Nephron (organoid): ENCODE measurements around the gene ABCC11.

Experiments used
- H3K27ac Mint-ChIP-seq, 3 experiments: 2 replicates each; pipeline ENCODE4 v1.8.0; 2020; ENCODE audit warnings: mixed read lengths in 3 of 3, mild to moderate bottlenecking in 2 of 3, moderate library complexity in 1 of 3
- H3K27me3 Mint-ChIP-seq: 2 replicates; pipeline ENCODE4 v1.8.0; 2021; ENCODE audit warnings: low read depth, mild to moderate bottlenecking, moderate library complexity, mixed read lengths
- H3K36me3 Mint-ChIP-seq: 2 replicates; pipeline ENCODE4 v1.8.0; 2020; ENCODE audit warnings: low read depth, mixed read lengths
- H3K4me1 Mint-ChIP-seq: 2 replicates; pipeline ENCODE4 v1.8.0; 2020; ENCODE audit warnings: mixed read lengths
- H3K4me3 Mint-ChIP-seq, 3 experiments: 2 replicates each; pipeline ENCODE4 v1.8.0; 2020; ENCODE audit warnings: mild to moderate bottlenecking in 3 of 3, mixed read lengths in 3 of 3, moderate library complexity in 2 of 3
- H3K9me3 Mint-ChIP-seq: 2 replicates; pipeline ENCODE4 v1.8.0; 2020; ENCODE audit warnings: mixed read lengths
- CTCF ChIP-seq, 3 experiments: fragments of 200-600 bp; sonication (generic); IDR thresholded peaks; one replicate each; pipeline ENCODE4 v1.5.0; 2021; ENCODE audit warnings: antibody characterized with exemption in 3 of 3; ENCODE audit not compliant: unreplicated experiment in 3 of 3

ABCC11 gene

DNA sequence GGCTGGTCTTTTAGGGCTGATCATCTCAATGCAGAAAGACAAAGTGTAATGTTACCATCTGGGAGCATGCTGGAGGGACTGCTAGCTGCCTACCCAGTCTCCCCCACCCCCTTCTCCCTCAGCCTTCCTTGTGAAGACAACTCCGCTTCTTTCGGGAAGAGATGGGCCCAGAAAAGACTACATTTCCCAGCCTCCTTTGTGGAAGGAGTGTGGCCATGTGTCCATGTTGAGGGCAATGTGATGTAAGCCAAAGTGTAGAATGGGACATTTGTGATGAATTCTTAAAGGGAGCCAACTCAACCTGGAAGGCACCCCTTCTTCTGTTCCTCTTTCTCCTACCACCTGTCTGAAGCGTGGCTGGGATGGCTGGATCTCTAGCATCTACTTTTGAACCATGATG is 107.8 kb downstream of the ABCC11 start:
- H3K4me1 Mint-ChIP-seq = peaks cover 6% of the 10 kb centered on the region
- no peak for TF ChIP-seq CTCF (IDR thresholded peaks at IDR 0.05; ENCODE audit: unreplicated experiment in 3 of 3)
- H3K27me3 Mint-ChIP-seq = no peaks in the 10 kb centered on the region
- H3K36me3 Mint-ChIP-seq = no peaks in the 10 kb centered on the region
- no peak overlapping the region for H3K27ac Mint-ChIP-seq
- no peak overlapping the region for H3K4me3 Mint-ChIP-seq
- no peaks in the 10 kb centered on the region for H3K9me3 Mint-ChIP-seq

- Mint-ChIP-seq H3K9me3 (no peaks in the 10 kb centered on the region), H3K36me3 (no peaks in the 10 kb centered on the region), H3K4me1 (peaks cover 6% of the 10 kb centered on the region), H3K4me3 (no peak overlapping the region), H3K27me3 (no peaks in the 10 kb centered on the region), H3K27ac (no peak overlapping the region)
- TF ChIP-seq CTCF (IDR thresholded peaks at IDR 0.05; ENCODE audit: unreplicated experiment in 3 of 3) = no peak
These were observed 108.8 kb downstream of the ABCC11 start for GRCh38 chr16:48138543-48138942.

DNA sequence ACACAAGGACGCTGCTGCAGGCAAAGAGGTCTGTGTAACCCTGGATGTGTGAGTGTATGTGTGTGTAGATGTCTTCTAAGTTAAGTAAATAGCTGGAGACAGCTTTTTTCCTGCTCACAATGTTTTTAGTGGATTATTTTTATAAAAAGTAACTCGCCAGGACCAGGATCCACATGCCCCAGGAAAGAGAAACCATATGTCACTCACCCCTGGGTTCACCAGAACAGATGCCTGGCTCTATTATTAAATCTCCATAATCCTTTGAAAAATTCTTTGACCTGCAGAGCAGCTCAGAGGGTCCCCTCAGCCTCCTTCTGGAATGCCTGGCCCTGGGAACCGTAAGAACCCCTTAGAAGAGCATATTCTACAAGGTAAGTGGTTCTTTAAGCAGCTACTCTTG is 109.5 kb downstream of the ABCC11 start:
- Mint-ChIP-seq H3K4me3 (no peak overlapping the region), H3K27ac (no peak overlapping the region), H3K36me3 (no peaks in the 10 kb centered on the region), H3K9me3 (no peaks in the 10 kb centered on the region), H3K4me1 (peaks cover 6% of the 10 kb centered on the region), H3K27me3 (no peaks in the 10 kb centered on the region)
- no peak for TF ChIP-seq CTCF (IDR thresholded peaks at IDR 0.05; ENCODE audit: unreplicated experiment in 3 of 3)

DNA sequence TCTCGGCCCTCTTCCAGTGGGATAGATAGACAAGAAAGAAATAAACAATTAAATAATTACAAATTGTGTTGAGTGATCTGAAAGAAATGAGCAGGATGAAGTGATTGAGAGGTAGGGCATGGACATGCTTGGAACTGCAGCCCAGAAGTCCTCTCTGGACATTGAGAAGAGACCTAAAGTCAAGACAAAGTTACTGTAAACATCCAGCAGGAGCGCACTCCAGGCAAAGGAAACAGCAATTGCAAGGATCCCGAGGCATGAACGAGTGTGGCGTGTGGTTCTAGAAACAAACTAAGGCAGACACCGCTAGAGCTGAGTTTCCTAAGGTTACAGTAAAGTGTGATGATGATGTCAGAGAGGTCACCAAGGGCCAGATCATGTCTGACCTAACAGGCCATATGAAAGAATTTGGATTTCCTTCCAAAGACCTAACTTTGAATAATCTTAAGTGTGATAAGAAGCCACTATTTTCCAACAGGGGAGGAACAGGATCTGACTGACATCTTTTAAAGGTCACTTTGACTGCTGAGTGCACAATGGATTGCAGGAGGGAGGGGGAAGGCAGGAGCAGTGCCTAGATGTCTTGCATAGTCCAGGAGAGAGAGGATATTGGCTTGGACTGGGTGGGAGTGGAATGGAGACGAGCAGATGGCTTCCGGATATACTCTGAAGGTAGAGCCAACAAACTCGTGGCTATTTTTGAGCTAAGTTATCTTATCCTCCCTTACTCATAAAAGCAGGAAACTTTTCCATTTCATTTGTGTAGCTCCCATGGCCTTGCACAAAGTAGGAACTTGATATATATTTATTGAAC is 110.6 kb downstream of the ABCC11 start:
- H3K27ac Mint-ChIP-seq = no peak overlapping the region
- peaks cover 6% of the 10 kb centered on the region for H3K4me1 Mint-ChIP-seq
- H3K27me3 Mint-ChIP-seq = no peaks in the 10 kb centered on the region
- H3K36me3 Mint-ChIP-seq = no peaks in the 10 kb centered on the region
- no peak overlapping the region for H3K4me3 Mint-ChIP-seq
- no peak for TF ChIP-seq CTCF (IDR thresholded peaks at IDR 0.05; ENCODE audit: unreplicated experiment in 3 of 3)
- no peaks in the 10 kb centered on the region for H3K9me3 Mint-ChIP-seq

DNA sequence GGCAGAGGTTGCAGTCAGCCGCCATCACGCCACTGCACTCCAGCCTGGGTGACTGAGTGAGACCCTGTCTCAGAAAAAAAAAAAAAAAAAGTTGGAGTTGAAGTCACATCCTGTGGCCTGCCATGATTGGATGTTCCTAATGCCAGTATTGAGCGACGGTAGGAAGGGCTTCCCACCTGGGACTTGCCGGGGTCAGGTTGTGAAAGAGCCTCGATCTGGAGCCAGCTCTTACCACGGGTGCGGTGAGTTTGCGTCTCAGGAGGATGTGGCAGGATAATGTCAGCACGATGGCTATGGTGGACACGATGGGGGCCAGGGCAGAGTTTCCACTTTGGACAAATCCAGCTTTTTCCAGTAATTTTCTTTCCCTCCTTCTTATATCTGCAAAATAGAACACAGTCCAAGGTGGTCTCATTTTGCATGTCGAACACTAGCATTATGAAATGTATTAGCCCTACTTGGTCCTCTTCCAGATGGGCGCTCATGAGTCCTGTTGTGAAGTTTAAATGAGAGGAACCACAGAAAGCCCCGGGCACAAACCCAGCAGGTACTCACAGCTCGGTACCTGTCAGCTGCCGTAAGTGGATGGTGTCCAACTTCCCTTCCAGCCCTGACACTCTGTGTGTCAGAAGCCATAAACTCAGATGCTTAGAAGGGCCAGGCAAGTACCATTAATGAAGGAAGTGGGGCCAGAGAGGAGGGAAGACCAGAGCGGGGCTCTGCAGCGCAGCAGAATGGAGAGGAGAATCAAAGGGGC is 113.7 kb downstream of the ABCC11 start:
- Mint-ChIP-seq H3K36me3 (no peaks in the 10 kb centered on the region), H3K27me3 (peaks cover 10% of the 10 kb centered on the region), H3K4me1 (peaks cover 6% of the 10 kb centered on the region), H3K4me3 (no peak overlapping the region), H3K9me3 (no peaks in the 10 kb centered on the region), H3K27ac (no peak overlapping the region)
- no peak for TF ChIP-seq CTCF (IDR thresholded peaks at IDR 0.05; ENCODE audit: unreplicated experiment in 3 of 3)
